ENCODE results near the gene CDH23.

The CDH23 gene

DNA sequence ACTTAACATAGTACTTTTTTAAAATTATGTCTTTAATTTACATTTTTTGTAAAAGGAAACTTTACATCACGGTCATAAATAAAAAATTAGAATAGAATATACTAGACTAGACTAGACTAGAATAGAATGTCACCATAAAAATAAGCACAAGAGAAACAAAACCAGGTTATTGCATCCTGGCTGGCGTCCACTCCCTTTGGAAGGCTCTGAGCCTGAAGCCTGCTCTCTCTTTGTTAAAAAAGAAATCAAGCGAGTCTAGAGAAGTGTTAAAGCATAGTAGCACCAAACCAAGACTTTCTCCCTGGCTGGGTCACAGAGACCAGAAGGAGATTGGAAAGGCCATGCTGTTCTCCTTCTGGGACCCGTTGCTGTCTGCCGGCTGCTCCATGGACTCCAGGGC lies 218.2 kb downstream of the CDH23 start:
- TF ChIP-seq, protein P1, sequence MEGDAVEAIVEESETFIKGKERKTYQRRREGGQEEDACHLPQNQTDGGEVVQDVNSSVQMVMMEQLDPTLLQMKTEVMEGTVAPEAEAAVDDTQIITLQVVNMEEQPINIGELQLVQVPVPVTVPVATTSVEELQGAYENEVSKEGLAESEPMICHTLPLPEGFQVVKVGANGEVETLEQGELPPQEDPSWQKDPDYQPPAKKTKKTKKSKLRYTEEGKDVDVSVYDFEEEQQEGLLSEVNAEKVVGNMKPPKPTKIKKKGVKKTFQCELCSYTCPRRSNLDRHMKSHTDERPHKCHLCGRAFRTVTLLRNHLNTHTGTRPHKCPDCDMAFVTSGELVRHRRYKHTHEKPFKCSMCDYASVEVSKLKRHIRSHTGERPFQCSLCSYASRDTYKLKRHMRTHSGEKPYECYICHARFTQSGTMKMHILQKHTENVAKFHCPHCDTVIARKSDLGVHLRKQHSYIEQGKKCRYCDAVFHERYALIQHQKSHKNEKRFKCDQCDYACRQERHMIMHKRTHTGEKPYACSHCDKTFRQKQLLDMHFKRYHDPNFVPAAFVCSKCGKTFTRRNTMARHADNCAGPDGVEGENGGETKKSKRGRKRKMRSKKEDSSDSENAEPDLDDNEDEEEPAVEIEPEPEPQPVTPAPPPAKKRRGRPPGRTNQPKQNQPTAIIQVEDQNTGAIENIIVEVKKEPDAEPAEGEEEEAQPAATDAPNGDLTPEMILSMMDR (IDR thresholded peaks at IDR 0.05) = no peak
- H3K36me3 ChIP-seq (ENCODE audit: control insufficient read depth, insufficient read depth, low read length) = no peaks in the 10 kb centered on the region
- no peak overlapping the region for H3K27ac ChIP-seq
- peaks cover 28% of the 10 kb centered on the region for H3K79me2 ChIP-seq
- no peak overlapping the region for H3K9ac ChIP-seq
- no peak overlapping the region for H3K4me2 ChIP-seq (ENCODE audit: low read length)
- peaks cover 24% of the 10 kb centered on the region for H3K4me1 ChIP-seq
- no peak overlapping the region for H3K4me3 ChIP-seq (ENCODE audit: low read depth, low read length)
- H3K27me3 ChIP-seq (ENCODE audit: control insufficient read depth, insufficient read depth, low read length) = no peaks in the 10 kb centered on the region
- no peaks in the 10 kb centered on the region for H3K9me3 ChIP-seq (ENCODE audit: control insufficient read depth, low read length)
- H2AFZ ChIP-seq = no peak overlapping the region

DNA sequence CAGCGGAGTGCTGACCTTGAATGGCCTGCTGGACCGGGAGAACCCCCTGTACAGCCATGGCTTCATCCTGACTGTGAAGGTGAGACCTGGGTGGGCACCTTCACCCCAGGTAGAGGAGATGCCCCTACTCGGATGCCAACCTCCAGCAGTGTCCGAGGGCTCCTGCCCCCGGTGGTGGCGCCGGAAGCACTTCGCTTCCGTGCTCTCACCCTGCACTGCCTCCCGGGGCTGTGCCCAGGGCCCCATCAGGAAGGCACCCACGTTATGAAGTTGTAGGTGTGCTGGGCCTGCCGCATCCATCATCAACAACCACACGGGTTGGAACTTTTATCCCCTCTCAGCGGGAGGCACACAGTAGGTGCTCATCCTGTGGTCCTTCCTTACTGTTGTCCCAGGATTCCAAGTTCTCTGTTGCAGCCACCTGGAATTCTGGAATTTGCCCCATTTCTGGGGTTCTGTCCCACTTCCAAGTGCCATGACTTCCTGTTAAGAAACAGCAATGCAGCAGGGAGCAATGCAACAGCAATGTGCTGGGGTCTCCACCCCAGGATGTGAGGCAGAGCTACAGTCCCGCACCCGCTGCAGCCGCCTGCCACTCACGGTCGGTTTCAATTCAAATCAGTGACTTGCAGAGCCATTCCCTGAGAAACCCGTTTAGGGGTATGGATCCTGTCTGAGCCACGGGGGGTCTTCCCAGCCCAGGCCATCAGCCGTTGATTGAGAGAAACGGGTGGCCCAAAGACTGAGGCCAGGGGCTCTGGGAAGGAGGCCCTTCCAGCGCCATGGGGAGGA lies 219.0 kb downstream of the CDH23 start:
- Histone ChIP-seq H3K4me3 (ENCODE audit: low read depth, low read length) (no peak overlapping the region), H2AFZ (no peak overlapping the region), H3K9me3 (ENCODE audit: control insufficient read depth, low read length) (no peaks in the 10 kb centered on the region), H3K79me2 (peaks cover 28% of the 10 kb centered on the region), H3K27ac (no peak overlapping the region), H3K4me2 (ENCODE audit: low read length) (no peak overlapping the region), H3K9ac (no peak overlapping the region), H3K27me3 (ENCODE audit: control insufficient read depth, insufficient read depth, low read length) (no peaks in the 10 kb centered on the region), H3K36me3 (ENCODE audit: control insufficient read depth, insufficient read depth, low read length) (no peaks in the 10 kb centered on the region), H3K4me1 (peaks cover 21% of the 10 kb centered on the region)
- TF ChIP-seq, protein P1 (IDR thresholded peaks at IDR 0.05) = no peak

DNA sequence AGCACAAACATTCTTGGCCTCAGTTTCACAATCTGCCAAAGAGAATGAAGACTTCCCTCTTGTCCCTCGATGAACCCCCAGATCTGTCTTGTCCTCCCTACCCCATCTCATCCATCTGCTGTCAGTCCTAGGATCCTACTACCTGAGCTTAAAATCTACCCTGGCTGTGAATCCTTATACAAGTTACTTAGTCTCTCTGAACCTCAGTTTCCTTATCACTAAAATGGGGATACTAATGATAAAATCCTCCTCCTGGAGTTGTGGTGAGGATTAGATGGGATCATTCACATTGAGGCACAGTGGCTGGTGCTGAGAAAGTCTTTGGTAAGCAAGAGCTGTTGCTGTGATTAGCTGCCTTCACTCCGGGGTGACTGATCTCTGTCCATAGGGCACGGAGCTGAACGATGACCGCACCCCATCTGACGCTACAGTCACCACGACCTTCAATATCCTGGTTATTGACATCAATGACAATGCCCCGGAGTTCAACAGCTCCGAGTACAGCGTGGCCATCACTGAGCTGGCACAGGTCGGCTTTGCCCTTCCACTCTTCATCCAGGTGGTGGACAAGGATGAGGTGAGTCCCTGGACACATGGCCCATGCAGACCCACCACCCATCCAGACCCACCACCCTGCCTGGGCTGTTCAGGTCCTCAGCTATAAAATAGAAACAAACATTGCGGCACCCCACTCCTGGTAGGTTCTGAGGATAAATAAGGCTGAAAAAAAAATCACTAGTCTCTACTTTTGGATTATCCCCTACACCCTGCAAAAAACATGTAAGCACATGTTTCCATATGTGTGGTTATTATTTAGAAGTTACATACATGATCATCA lies 220.3 kb downstream of the CDH23 start:
- Histone ChIP-seq H3K36me3 (ENCODE audit: control insufficient read depth, insufficient read depth, low read length) (no peaks in the 10 kb centered on the region), H2AFZ (no peak overlapping the region), H3K27ac (no peak overlapping the region), H3K4me3 (ENCODE audit: low read depth, low read length) (no peak overlapping the region), H3K4me2 (ENCODE audit: low read length) (no peak overlapping the region), H3K9ac (no peak overlapping the region), H3K9me3 (ENCODE audit: control insufficient read depth, low read length) (no peaks in the 10 kb centered on the region), H3K27me3 (ENCODE audit: control insufficient read depth, insufficient read depth, low read length) (no peaks in the 10 kb centered on the region), H3K4me1 (peaks cover 27% of the 10 kb centered on the region), H3K79me2 (peaks cover 26% of the 10 kb centered on the region)
- TF ChIP-seq, protein P1 (IDR thresholded peaks at IDR 0.05) = no peak

DNA sequence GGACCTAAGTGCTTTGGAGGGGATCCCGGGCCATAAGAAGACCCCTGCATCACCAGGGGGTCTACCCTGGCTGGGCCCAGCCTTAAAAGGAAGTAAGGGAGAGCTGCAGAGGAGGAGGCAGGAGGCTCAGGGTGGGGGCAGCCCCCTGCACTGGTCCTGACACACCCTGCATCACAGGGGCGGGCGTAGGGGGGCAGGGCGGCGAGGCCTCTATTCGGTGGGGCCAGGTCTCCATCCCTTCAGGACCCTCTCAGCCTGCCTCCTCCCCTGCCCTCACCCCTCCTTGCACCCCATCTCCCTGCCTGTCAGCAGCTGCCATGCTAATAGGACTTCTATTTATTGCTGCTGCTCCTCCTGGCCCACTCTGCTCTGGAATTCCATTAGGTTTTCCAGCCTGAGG lies 221.5 kb downstream of the CDH23 start:
- no peaks in the 10 kb centered on the region for H3K36me3 ChIP-seq (ENCODE audit: control insufficient read depth, insufficient read depth, low read length)
- H3K27me3 ChIP-seq (ENCODE audit: control insufficient read depth, insufficient read depth, low read length) = no peaks in the 10 kb centered on the region
- TF ChIP-seq, protein P1 (IDR thresholded peaks at IDR 0.05) = no peak
- peaks cover 27% of the 10 kb centered on the region for H3K79me2 ChIP-seq
- no peak overlapping the region for H2AFZ ChIP-seq
- H3K4me1 ChIP-seq = peaks cover 36% of the 10 kb centered on the region
- H3K4me2 ChIP-seq (ENCODE audit: low read length) = no peak overlapping the region
- H3K9ac ChIP-seq = no peak overlapping the region
- H3K4me3 ChIP-seq (ENCODE audit: low read depth, low read length) = no peak overlapping the region
- H3K27ac ChIP-seq = no peak overlapping the region
- no peaks in the 10 kb centered on the region for H3K9me3 ChIP-seq (ENCODE audit: control insufficient read depth, low read length)
